HepG2 (cell line): ENCODE results near the gene TRIM67. TPM values are rescaled to one million over a fixed set of nuclear protein-coding genes. Genes with fewer than 3 reads are reported as not detected.

ENCODE experiments used
- ASH2L ChIP-seq: fragments of 300-600, 200-600 bp; sonication (generic); IDR thresholded peaks from 2 replicates; pipeline ENCODE4 v1.7.0; 2017; ENCODE audit warnings: low read depth, mild to moderate bottlenecking, moderate library complexity, mixed read lengths, low read length; ENCODE audit not compliant: insufficient read length
- ELF4 ChIP-seq: sonication (generic); formaldehyde crosslinking; IDR thresholded peaks from 2 replicates; pipeline ENCODE4 v1.5.0; 2020; ENCODE audit warnings: missing genetic modification reagents, mild to moderate bottlenecking, moderate library complexity, borderline replicate concordance
- ETV5 ChIP-seq: IDR thresholded peaks from 2 replicates; pipeline ENCODE4 v1.6.1; 2018; ENCODE audit warnings: missing biosample characterization, missing genetic modification reagents, inconsistent platforms, borderline replicate concordance
- FOXA1 ChIP-seq, 2 experiments: fragments of 450-650 bp in 1 of 2; sonication (generic) in 1 of 2; formaldehyde crosslinking in 1 of 2; IDR thresholded peaks; 2 replicates each; pipeline versions ENCODE4 v1.4.0 to v1.6.1; 2016 to 2020; ENCODE audit warnings: missing genetic modification reagents in 1 of 2
- HBP1 ChIP-seq: IDR thresholded peaks from 2 replicates; pipeline ENCODE4 v1.6.1; 2016; ENCODE audit warnings: low read depth, control low read depth
- HDAC2 ChIP-seq: sonication (generic); formaldehyde crosslinking; IDR thresholded peaks from 2 replicates; pipeline ENCODE4 v1.4.0; 2020; ENCODE audit warnings: missing genetic modification reagents
- HINFP ChIP-seq: sonication (generic); formaldehyde crosslinking; IDR thresholded peaks from 2 replicates; pipeline ENCODE4 v1.4.0; 2020; ENCODE audit warnings: low read depth, mild to moderate bottlenecking, missing genetic modification reagents
- KDM5A ChIP-seq: fragments of 200-600 bp; sonication (generic); IDR thresholded peaks from 2 replicates; pipeline ENCODE4 v1.7.0; 2018; ENCODE audit warnings: antibody characterized with exemption, mild to moderate bottlenecking, low read length, borderline replicate concordance
- MED13 ChIP-seq: sonication (generic); formaldehyde crosslinking; IDR thresholded peaks from 2 replicates; pipeline ENCODE4 v1.5.0; 2020; ENCODE audit warnings: missing genetic modification reagents
- MIXL1 ChIP-seq: IDR thresholded peaks from 2 replicates; pipeline ENCODE4 v1.6.1; 2016
- NCOR1 ChIP-seq: fragments of 200-600 bp; sonication (generic); IDR thresholded peaks from 2 replicates; pipeline ENCODE4 v1.7.0; 2017; ENCODE audit warnings: antibody characterized with exemption, low read length, borderline replicate concordance
- NR2F6 ChIP-seq, 2 experiments: IDR thresholded peaks; 2 replicates each; pipeline ENCODE4 v1.6.1; 2016; ENCODE audit warnings: antibody characterized with exemption in 1 of 2, mild to moderate bottlenecking in 1 of 2
- RARA ChIP-seq: IDR thresholded peaks from 2 replicates; pipeline ENCODE4 v1.6.1; 2016; ENCODE audit warnings: missing genetic modification reagents, missing compliant biosample characterization
- TEAD3 ChIP-seq: optimal IDR thresholded peaks from 2 replicates; pipeline ENCODE3; 2016; ENCODE audit warnings: borderline replicate concordance
- U2AF1 ChIP-seq: fragments of 200-400 bp; formaldehyde crosslinking; optimal IDR thresholded peaks from 2 replicates; pipeline ENCODE3; 2017; ENCODE audit warnings: mild to moderate bottlenecking, low read depth, low read length
- ZNF503 ChIP-seq: sonication (generic); formaldehyde crosslinking; IDR thresholded peaks from 2 replicates; pipeline ENCODE4 v1.4.0; 2020; ENCODE audit warnings: missing genetic modification reagents
- ZNF704 ChIP-seq: sonication (generic); formaldehyde crosslinking; IDR thresholded peaks from 2 replicates; pipeline ENCODE4 v1.8.1; 2023; ENCODE audit warnings: mild to moderate bottlenecking, inconsistent platforms, moderate library complexity, missing genetic modification reagents, borderline replicate concordance
- ZNF761 ChIP-seq: sonication (generic); formaldehyde crosslinking; conservative IDR thresholded peaks from 2 replicates; pipeline ENCODE4 v1.4.0; 2020; ENCODE audit warnings: mild to moderate bottlenecking, missing genetic modification reagents
- ZNF777 ChIP-seq: sonication (generic); formaldehyde crosslinking; IDR thresholded peaks from 2 replicates; pipeline ENCODE4 v1.4.0; 2020; ENCODE audit warnings: missing genetic modification reagents
- ZSCAN25 ChIP-seq: sonication (generic); formaldehyde crosslinking; IDR thresholded peaks from 2 replicates; pipeline ENCODE4 v1.8.0; 2022; ENCODE audit warnings: mild to moderate bottlenecking, missing genetic modification reagents
- ZSCAN9 ChIP-seq: IDR thresholded peaks from 2 replicates; pipeline ENCODE4 v1.6.1; 2016; ENCODE audit warnings: borderline replicate concordance
- polyA plus RNA-seq, 8 experiments: library from polyadenylated mRNA; depleted of rRNA in 3 of 8; stranded (reverse) in 7 of 8; unstranded in 1 of 8; fragments of >200 nt; fragmentation: Illumina TruSeq in 4 of 8; extraction: Trizol in 4 of 8; gene quantifications; 2 replicates each; pipeline versions ENCODE4 v1.2.1 to v1.2.3, GENCODE V29; 2011 to 2016; ENCODE audit warnings: low read depth in 4 of 8, missing spikeins in 1 of 8, mixed read lengths in 1 of 8; ENCODE audit not compliant: insufficient read depth in 1 of 8
- total RNA-seq, 5 experiments: library from RNA; depleted of rRNA; stranded (reverse); fragments of >200 nt; fragmentation: Illumina TruSeq; extraction: Trizol; gene quantifications; 2 replicates each; pipeline ENCODE4 v1.2.3, GENCODE V29; 2016; ENCODE audit warnings: low read depth in 1 of 5

Gene TRIM67
- total and polyA plus RNA-seq, 2 of the 13 experiments (the other 11 are each of a cell fraction or from before 2014, with no cell fraction given): not detected

- no peak for TF ChIP-seq FOXA1 (IDR thresholded peaks at IDR 0.05)
- peak; percentile 57; the same call in 1 of the 2 replicates for TF ChIP-seq FOXA1 (CRISPR knock-in tag; IDR thresholded peaks at IDR 0.05)
- peak; percentile 96 for TF ChIP-seq RARA
- TF ChIP-seq ELF4 (CRISPR knock-in tag): no peak
- peak; percentile 72; the same call in 1 of the 2 replicates for TF ChIP-seq MIXL1 (CRISPR knock-in tag)
- TF ChIP-seq NCOR1: peak; percentile 53; the same call in 1 of the 2 replicates
- no peak for TF ChIP-seq ZNF777
- peak; percentile 41; the same call in 1 of the 2 replicates for TF ChIP-seq HDAC2 (CRISPR knock-in tag)
- peak; percentile 63; the same call in 1 of the 2 replicates for TF ChIP-seq ZNF503 (CRISPR knock-in tag)
- TF ChIP-seq HINFP (CRISPR knock-in tag): no peak
- TF ChIP-seq ETV5 (CRISPR knock-in tag): peak; percentile 57; the same call in 1 of the 2 replicates
- TF ChIP-seq ZNF761 (CRISPR knock-in tag): no peak
- TF ChIP-seq TEAD3: peak; percentile 95
- TF ChIP-seq NR2F6 (IDR thresholded peaks at IDR 0.05): peak; percentile 38; the same call in 1 of the 2 replicates
- TF ChIP-seq NR2F6 (CRISPR knock-in tag; IDR thresholded peaks at IDR 0.05): 0 out of 2 replicates have a peak, but pooled peaks have one; percentile 48
- TF ChIP-seq MED13 (CRISPR knock-in tag): peak; percentile 55; the same call in 1 of the 2 replicates
- no peak for TF ChIP-seq KDM5A
- no peak for TF ChIP-seq U2AF1
- TF ChIP-seq HBP1 (CRISPR knock-in tag): no peak
- TF ChIP-seq ASH2L: peak; percentile 59
- no peak for TF ChIP-seq ZSCAN25 (CRISPR knock-in tag)
- TF ChIP-seq ZSCAN9 (CRISPR knock-in tag): no peak
- no peak for TF ChIP-seq ZNF704 (CRISPR knock-in tag)
Observed at GRCh38 chr1:231219422-231220401, 57.9 kb downstream of the TRIM67 start (continued).
